Osteoblast (primary cell): ENCODE results near the gene RNU5D-1. TPM values are rescaled to one million over a fixed set of nuclear protein-coding genes. Genes with fewer than 3 reads are reported as not detected.

Experiments used
- DNase-seq: peaks from one replicate; pipeline ENCODE4 v3.0.0; 2011; ENCODE audit warnings: low spot score, mixed read lengths; ENCODE audit not compliant: insufficient read length; ENCODE audit errors: missing footprints
- H2AFZ ChIP-seq: 2 replicates; pipeline ENCODE4 v1.6.0; 2011; ENCODE audit warnings: mild to moderate bottlenecking, low read length
- H3K27ac ChIP-seq: 2 replicates; pipeline ENCODE4 v1.5.1; 2011; ENCODE audit warnings: mild to moderate bottlenecking, low read depth, low read length, moderate library complexity
- H3K27me3 ChIP-seq: 2 replicates; pipeline ENCODE4 v1.6.0; 2012; ENCODE audit warnings: mild to moderate bottlenecking, control low read depth, inconsistent platforms, low read length, moderate library complexity; ENCODE audit not compliant: insufficient read depth
- H3K36me3 ChIP-seq: 2 replicates; pipeline ENCODE4 v1.5.1; 2011; ENCODE audit warnings: mild to moderate bottlenecking, low read length, control low read depth, moderate library complexity; ENCODE audit not compliant: insufficient read depth
- H3K4me1 ChIP-seq: 2 replicates; pipeline ENCODE4 v1.5.1; 2011; ENCODE audit warnings: mild to moderate bottlenecking, low read length, control low read depth, moderate library complexity; ENCODE audit not compliant: insufficient read depth
- H3K4me2 ChIP-seq: 2 replicates; pipeline ENCODE4 v1.6.0; 2011; ENCODE audit warnings: mild to moderate bottlenecking, low read length; ENCODE audit not compliant: insufficient read depth
- H3K4me3 ChIP-seq: fragments of 200-600 bp; sonication (generic); 3 replicates; pipeline ENCODE4 v1.5.1; 2012; ENCODE audit warnings: mild to moderate bottlenecking, low read length, inconsistent platforms; ENCODE audit not compliant: insufficient read depth
- H3K79me2 ChIP-seq: 2 replicates; pipeline ENCODE4 v1.6.0; 2012; ENCODE audit warnings: mild to moderate bottlenecking, low read length, control low read depth, inconsistent platforms; ENCODE audit not compliant: insufficient read depth
- H3K9me3 ChIP-seq: 2 replicates; pipeline ENCODE4 v1.5.1; 2011; ENCODE audit warnings: low read depth, low read length, control low read depth
- H4K20me1 ChIP-seq: 2 replicates; pipeline ENCODE4 v1.6.0; 2012; ENCODE audit warnings: mild to moderate bottlenecking, low read length, control low read depth; ENCODE audit not compliant: insufficient read depth
- CTCF ChIP-seq: IDR thresholded peaks from 2 replicates; pipeline ENCODE4 v1.5.1; 2011; ENCODE audit warnings: mild to moderate bottlenecking, low read depth, low read length, moderate library complexity; ENCODE audit errors: extremely low read depth
- total RNA-seq: library from RNA; depleted of rRNA; stranded (reverse); fragments of >200 nt; gene quantifications from 2 replicates; pipeline ENCODE4 v1.2.3, GENCODE V29; 2012

RNU5D-1 gene
- total RNA-seq, 1 donor = not detected

GRCh38 chr1:44693159-44693558 is 37.8 kb downstream of the RNU5D-1 start:
- TF ChIP-seq CTCF = no peak
- Histone ChIP-seq H3K9me3 (no peaks in the 10 kb centered on the region), H3K4me1 (no peaks in the 10 kb centered on the region), H3K36me3 (no peaks in the 10 kb centered on the region), H4K20me1 (no peaks in the 10 kb centered on the region), H3K79me2 (no peaks in the 10 kb centered on the region), H3K4me3 (no peak overlapping the region), H3K27ac (no peak overlapping the region), H3K4me2 (no peak overlapping the region), H2AFZ (no peak overlapping the region), H3K27me3 (no peaks in the 10 kb centered on the region)
- DNase-seq = no peak

- H3K27me3 ChIP-seq = no peaks in the 10 kb centered on the region
- no peaks in the 10 kb centered on the region for H3K36me3 ChIP-seq
- no peaks in the 10 kb centered on the region for H4K20me1 ChIP-seq
- no peak overlapping the region for H3K27ac ChIP-seq
- H3K4me2 ChIP-seq = no peak overlapping the region
- H2AFZ ChIP-seq = no peak overlapping the region
- H3K4me3 ChIP-seq = no peak overlapping the region
- DNase-seq = no peak
- no peaks in the 10 kb centered on the region for H3K9me3 ChIP-seq
- no peaks in the 10 kb centered on the region for H3K4me1 ChIP-seq
- no peaks in the 10 kb centered on the region for H3K79me2 ChIP-seq
- TF ChIP-seq CTCF = no peak
Measured at GRCh38 chr1:44689447-44689765, 41.6 kb downstream of the RNU5D-1 start.

GRCh38 chr1:44688760-44689446 is 42.1 kb downstream of the RNU5D-1 start:
- H3K4me3 ChIP-seq = no peak overlapping the region
- H3K27me3 ChIP-seq = no peaks in the 10 kb centered on the region
- no peaks in the 10 kb centered on the region for H4K20me1 ChIP-seq
- no peak overlapping the region for H3K4me2 ChIP-seq
- DNase-seq = no peak
- H3K36me3 ChIP-seq = no peaks in the 10 kb centered on the region
- H2AFZ ChIP-seq = no peak overlapping the region
- no peaks in the 10 kb centered on the region for H3K79me2 ChIP-seq
- H3K27ac ChIP-seq = no peak overlapping the region
- H3K4me1 ChIP-seq = no peaks in the 10 kb centered on the region
- no peaks in the 10 kb centered on the region for H3K9me3 ChIP-seq
- no peak for TF ChIP-seq CTCF

DNA sequence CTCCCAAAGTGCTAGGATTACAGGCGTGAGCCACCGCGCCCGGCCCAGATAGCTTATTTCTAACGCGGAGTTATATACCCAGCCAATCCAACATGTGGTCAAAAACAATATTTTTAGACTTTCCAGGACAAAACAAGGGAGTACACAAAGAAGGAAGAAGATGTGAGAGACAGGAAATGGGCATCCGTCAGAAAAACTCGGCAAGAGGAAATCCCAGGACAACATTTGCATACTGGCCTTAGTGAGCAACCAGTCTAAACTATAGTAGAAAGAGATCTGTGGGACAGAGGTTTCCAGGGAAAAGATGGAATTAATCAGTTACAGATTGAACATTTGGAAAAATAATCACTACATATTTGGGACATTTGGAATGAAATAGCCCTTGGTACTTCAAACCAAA is 45.1 kb downstream of the RNU5D-1 start:
- no peak overlapping the region for H2AFZ ChIP-seq
- DNase-seq = no peak
- no peaks in the 10 kb centered on the region for H3K27me3 ChIP-seq
- no peaks in the 10 kb centered on the region for H3K79me2 ChIP-seq
- no peaks in the 10 kb centered on the region for H3K4me1 ChIP-seq
- no peak overlapping the region for H3K27ac ChIP-seq
- no peaks in the 10 kb centered on the region for H4K20me1 ChIP-seq
- H3K4me3 ChIP-seq = no peak overlapping the region
- no peak for TF ChIP-seq CTCF
- no peaks in the 10 kb centered on the region for H3K36me3 ChIP-seq
- H3K9me3 ChIP-seq = no peaks in the 10 kb centered on the region
- no peak overlapping the region for H3K4me2 ChIP-seq
